DND-41 (cell line): ENCODE data around the gene TTLL10.

Experiments used
- EZH2 ChIP-seq: IDR thresholded peaks from 3 replicates; pipeline ENCODE4 v1.6.1; 2012; ENCODE audit warnings: borderline replicate concordance, low read depth, mild to moderate bottlenecking, moderate library complexity, low read length, inconsistent platforms; ENCODE audit not compliant: severe bottlenecking
- TF ChIP-seq, protein P1 (sequence below): IDR thresholded peaks from 2 replicates; pipeline ENCODE4 v1.5.1; 2012; ENCODE audit warnings: borderline replicate concordance, low read length, moderate library complexity, mild to moderate bottlenecking; ENCODE audit not compliant: poor library complexity, severe bottlenecking; ENCODE audit errors: extremely low read depth

DNA sequence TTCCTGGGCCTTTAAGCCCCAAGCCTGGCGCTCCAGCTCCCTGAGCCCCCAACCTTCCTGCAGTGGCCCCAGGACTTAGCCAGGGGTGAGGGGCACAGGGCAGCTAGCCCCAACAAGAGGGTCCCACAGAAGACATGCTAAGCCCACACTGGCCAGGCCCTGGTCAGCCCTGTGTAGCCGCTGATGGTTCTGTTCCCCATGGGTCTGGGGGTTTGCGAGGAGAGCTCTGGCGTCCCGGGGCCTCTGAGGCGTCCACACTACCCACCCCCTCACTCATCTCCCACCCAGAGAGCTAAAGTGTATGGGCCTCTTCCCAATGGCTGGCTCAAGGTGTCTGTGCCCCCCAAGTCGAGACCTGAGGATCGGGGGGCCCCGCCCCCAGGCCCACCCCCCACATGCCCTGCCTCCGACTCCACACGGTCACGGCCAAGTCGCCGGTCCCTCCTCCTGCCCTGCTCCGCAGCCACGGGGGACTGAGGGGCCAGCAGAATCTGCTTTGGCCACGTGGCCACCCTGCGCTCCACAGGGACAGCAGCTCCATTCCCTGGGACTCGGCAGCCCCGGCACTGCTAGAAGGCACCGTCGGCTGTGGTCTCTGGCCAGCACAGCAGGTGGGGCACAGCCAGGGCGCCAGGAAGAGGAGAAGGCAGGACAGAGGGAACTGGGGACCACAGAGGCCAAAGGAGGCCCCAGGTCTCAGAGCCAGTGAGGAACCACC is 24.9 kb downstream of the TTLL10 start:
- TF ChIP-seq, protein P1, sequence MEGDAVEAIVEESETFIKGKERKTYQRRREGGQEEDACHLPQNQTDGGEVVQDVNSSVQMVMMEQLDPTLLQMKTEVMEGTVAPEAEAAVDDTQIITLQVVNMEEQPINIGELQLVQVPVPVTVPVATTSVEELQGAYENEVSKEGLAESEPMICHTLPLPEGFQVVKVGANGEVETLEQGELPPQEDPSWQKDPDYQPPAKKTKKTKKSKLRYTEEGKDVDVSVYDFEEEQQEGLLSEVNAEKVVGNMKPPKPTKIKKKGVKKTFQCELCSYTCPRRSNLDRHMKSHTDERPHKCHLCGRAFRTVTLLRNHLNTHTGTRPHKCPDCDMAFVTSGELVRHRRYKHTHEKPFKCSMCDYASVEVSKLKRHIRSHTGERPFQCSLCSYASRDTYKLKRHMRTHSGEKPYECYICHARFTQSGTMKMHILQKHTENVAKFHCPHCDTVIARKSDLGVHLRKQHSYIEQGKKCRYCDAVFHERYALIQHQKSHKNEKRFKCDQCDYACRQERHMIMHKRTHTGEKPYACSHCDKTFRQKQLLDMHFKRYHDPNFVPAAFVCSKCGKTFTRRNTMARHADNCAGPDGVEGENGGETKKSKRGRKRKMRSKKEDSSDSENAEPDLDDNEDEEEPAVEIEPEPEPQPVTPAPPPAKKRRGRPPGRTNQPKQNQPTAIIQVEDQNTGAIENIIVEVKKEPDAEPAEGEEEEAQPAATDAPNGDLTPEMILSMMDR = no peak
- TF ChIP-seq EZH2 = no peak
